Embryonic facial prominence (tissue), 1 donor: ENCODE measurements around the gene CFHR3.
"Not testable (repeated sequence)": the region's sequence is repeated elsewhere in the genome, so short reads cannot be mapped to it uniquely, and the experiment has no call there.

ENCODE experiments used
- DNase-seq: peaks from one replicate; pipeline ENCODE4 v3.0.0-alpha.2; 2016; ENCODE audit errors: extremely low spot score

CFHR3 gene

GRCh38 chr1:196774603-196775002 is at the start of gene CFHR3:
TSS of gene CFHR3 (plus strand) at chr1:196774840. CDS start at chr1:196774887, 47 bp downstream.
- no peak for DNase-seq

DNA sequence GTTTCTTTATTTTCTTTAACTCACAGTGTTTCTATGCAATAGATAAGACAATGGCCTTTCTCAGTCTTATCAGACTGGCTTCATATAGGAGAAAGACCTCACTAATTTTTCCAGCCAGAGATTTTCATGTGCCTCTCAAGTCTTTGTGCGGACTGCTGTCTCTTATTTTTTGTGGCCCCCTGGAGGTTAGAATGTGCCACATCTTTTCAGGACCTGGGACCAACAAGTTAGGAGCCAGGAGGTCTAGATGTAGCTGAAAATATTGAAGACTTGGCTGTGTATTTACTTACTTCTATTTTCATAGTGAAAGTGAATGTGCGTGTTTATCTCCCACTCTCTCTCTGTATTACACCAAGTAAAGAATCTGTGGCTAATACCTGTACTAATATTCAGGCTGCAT is 42.1 kb upstream of the CFHR3 start:
- DNase-seq = no peak

- DNase-seq = no peak
Measured at GRCh38 chr1:196733091-196733970, 41.3 kb upstream of the CFHR3 start.

DNA sequence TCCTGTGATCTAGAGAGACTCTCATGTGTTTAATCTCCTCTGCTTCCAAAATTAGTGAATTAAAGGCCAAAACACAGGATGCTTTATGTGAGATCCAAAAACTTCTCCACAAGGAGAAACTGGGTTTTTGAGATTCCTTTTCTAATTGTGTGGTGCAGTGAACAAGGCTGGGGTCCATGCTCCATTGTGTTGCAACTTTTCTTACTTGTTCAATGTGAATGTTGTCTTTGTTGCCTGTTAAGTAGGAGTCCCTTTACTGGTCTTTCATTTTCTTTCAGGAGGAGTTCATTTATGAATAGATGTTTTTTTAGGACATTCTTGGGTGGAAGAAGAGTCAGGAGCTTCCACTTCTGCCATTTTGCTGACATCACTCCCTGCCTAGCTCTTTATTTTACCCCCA is 40.6 kb upstream of the CFHR3 start:
- DNase-seq = no peak

DNA sequence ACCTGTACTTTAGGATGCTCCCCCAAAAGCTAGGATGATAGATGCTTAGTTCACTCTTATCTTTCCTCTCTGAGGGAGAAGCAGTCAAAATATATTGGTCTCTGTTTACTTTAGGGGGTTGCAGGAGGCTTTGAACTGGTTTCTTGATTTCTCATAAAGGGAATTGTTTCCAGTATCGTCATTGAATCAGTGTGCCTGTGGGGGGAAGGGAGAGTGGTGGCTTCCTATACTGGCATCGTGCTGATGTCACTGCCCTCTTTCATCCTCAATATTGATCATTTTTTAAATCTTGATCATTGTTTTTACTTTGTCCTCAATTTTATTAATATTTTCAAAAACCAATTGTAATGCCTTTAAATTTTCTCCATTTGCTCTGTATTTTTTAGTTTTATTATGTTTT is 40.2 kb upstream of the CFHR3 start:
- no peak for DNase-seq

DNA sequence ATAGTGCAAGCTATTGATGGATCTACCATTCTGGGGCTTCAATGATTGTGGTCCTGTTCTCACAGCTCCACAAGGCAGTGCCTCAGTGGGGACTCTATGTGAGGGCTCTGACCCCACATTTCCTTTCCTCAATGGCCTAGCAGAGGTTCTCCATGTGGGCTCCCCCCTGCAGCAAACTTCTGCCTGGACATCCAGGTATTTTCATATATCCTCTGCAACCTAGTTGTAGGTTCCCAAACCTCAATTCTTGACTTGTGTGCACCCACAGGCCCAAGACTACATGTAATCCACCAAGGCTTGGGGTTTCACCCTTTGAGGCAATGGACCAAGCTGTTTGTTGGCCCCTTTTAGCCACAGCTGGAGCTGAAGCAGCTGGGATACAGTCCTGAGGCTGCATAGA is 35.9 kb upstream of the CFHR3 start:
- DNase-seq = no peak

GRCh38 chr1:196743244-196743643 is 31.4 kb upstream of the CFHR3 start:
- DNase-seq = not testable (repeated sequence)

GRCh38 chr1:196765019-196765740 is 9.5 kb upstream of the CFHR3 start:
- not testable (repeated sequence) for DNase-seq

GRCh38 chr1:196769823-196770222 is 4.8 kb upstream of the CFHR3 start:
- DNase-seq = not testable (repeated sequence)

- no peak for DNase-seq
Measured at GRCh38 chr1:196773713-196774112, 927 bp upstream of the CFHR3 start.

- no peak for DNase-seq
Measured at GRCh38 chr1:196774175-196774574, 465 bp upstream of the CFHR3 start.

- DNase-seq = no peak
Measured at GRCh38 chr1:196777603-196778002, 3.0 kb downstream of the CFHR3 start.

GRCh38 chr1:196779093-196779492 is 4.5 kb downstream of the CFHR3 start:
- DNase-seq = no peak

- DNase-seq = not testable (repeated sequence)
Measured at GRCh38 chr1:196791252-196791651, 16.6 kb downstream of the CFHR3 start.

DNA sequence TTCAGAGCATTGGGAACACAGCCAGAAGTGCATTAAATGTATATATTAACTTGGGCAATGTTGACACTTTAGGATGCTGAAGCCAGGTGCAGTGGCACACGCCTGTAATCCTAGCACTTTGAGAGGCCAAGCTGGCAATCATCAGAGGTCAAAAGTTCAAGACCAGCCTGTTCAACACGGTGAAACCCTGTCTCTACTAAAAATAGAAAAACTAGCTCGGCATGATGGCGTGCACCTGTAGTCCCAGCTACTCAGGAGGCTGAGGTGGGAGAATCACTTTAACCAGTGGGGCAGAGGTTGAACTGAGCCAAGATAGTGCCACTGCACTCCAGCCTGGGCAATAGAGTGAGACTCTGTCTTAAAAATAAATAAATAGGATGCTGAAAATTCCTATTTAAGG is 19.5 kb downstream of the CFHR3 start:
- not testable (repeated sequence) for DNase-seq

DNA sequence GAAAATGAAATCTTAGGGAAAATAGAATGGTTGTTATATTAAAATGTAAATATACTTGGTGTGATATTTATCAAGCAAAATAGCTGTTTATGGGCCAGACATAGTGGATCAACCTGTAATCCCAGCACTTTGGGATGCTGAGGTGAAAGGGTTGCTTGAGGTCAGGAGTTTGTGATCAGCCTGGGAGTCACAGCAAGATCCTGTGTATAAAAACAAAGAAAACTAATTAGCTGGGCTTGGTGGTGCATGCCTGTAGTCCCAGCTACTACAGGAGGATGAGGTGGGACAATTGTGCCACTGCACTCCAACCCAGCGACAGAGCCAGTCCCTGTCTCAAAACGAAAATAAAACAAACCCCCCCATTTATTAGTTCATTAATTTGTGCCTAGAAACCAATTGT is 23.3 kb downstream of the CFHR3 start:
- no peak for DNase-seq

DNA sequence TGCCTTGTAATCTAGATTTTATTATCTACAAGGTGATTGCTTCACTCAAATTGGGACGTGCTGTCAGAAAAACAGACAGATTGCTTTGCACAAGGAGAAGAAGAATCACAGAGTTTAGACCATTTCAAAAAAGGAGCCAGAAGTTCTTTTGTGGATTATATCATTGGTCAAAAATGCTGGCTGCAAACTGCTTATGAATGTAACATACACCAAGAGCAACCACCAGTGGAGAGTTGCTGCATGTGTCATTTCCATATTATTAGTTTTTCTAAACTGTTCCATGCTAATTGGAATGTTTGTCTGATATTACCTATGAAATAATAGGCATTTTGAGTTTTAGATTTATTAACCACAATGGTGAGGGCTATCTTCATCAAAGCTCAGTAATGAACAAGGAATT is 27.3 kb downstream of the CFHR3 start:
- not testable (repeated sequence) for DNase-seq

GRCh38 chr1:196808529-196809235 is 34.0 kb downstream of the CFHR3 start:
- no peak for DNase-seq

GRCh38 chr1:196817442-196817841 is 42.8 kb downstream of the CFHR3 start:
- DNase-seq = not testable (repeated sequence)

- DNase-seq = not testable (repeated sequence)
Measured at GRCh38 chr1:196819531-196819930, 44.9 kb downstream of the CFHR3 start, which contains the start of gene CFHR1. TSS of gene CFHR1 (plus strand) at chr1:196819731. CDS start at chr1:196819845, 114 bp downstream.

DNA sequence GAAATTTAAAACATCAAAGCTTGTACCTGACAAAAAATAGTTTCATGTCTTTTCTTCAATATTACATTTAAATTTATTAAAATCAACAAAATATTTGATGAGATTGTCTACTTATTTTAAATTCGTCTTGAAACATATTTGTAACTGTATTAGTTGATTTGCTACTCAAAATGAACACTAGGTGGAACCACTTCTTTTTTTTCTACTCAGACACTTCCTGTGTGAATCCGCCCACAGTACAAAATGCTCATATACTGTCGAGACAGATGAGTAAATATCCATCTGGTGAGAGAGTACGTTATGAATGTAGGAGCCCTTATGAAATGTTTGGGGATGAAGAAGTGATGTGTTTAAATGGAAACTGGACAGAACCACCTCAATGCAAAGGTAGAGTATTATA is 53.2 kb downstream of the CFHR3 start:
- DNase-seq = not testable (repeated sequence)
